NCI-H524 treated with DMSO at 0.1 percent for 48 hours (cell line): ENCODE measurements around the gene TEX48.

Experiments
- DNase-seq: peaks from one replicate; lab custom pipeline; 2025; lab: John Stamatoyannopoulos, UW

The TEX48 gene

DNA sequence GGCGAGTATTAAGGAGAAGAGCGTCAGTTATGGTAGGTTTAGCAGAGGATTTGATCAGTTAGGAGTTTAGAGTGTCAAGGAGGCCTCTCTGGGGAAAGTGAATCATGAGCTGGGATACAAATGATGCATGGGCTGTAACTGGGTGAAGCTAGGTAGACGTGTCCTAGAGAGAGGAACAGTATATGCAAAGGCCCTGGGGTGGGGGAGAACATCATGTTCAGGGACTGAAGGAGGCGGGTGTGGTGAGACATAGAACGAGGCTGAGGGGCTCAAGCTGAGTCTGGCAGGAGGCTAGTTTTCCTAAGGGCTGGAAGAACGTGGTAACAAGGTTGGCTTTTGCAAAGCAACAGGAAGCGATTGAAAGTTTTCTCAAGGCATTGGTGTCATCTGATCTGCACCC is 60.4 kb downstream of the TEX48 start:
- DNase-seq: no peak

DNA sequence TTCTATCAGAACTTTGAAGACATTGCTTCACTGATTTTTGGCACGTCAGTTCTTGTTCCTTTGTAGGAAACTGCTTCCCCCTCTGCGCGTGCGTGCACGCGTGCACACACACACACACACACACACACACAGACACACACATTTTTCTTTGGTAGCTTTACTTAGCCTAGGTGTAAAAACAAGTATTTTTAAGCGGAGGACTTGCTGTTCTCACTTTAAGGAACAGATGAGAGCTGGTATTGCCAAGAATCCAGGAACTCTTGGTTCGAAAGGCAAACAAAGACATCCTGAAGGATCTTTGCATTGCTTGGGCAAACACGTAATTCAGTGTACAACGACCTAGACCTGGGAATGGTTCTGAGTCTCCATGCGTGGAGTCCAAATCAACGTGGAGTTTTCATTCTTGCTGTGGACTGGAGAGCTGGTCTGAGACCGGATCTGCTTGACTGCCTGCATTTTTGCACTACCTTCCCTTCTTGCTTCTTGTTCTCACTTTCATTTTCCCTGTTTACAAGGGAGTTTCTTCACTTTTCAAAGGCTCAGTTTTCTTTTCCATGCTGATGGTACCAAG is 62.7 kb downstream of the TEX48 start:
- no peak for DNase-seq

DNA sequence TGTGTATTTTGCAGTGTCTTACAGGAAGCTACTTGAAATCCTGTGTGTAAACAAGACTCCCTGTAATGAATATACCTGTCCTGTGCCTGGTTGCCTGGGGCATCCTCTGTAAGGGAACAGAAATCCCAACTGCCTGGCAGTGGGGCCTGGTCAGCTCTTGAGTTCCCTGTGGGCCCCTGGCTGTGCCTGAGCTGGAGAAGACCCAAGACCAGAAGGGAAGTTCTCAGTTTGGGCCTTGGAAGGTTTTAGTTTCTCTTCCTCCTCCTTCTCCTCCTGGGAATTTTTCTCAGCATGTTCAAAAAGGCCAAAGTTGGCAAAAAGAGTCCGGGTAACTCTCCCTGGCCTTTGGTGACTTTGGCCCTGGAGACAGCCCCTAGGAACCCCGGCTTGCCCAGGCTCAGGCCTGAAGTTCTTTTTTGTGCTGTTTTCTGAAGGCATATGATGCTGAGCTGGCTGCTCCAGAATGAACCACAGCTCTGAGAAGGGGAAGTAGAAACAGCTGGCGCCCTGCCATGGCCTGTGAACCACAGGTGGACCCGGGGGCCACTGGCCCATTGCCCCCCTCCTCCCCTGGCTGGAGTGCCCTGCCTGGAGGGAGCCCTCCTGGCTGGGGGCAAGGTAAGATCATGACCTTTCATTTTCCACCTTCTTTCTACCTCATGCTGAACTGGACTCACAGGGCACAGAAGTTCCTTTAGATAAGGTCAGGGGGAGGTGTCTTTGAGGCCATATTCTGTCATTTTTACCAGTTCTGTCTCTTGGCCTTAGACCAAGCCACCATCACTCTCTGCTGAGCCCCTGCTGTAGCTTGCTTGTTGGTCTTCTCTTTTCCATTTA is 65.1 kb downstream of the TEX48 start:
- no peak for DNase-seq
